NCI-H146 treated with DMSO at 0.1 percent for 48 hours (cell line): ENCODE results near the gene SHOC2.
A peak's percentile ranks its signal among the peaks of the same experiment; 100 is the strongest.
"Not testable (repeated sequence)": the region's sequence is repeated elsewhere in the genome, so short reads cannot be mapped to it uniquely, and the experiment has no call there.

Source experiments
- DNase-seq: peaks from one replicate; lab custom pipeline; 2025; ENCODE audit not compliant: unreplicated experiment; lab: John Stamatoyannopoulos, UW

The SHOC2 gene

DNA sequence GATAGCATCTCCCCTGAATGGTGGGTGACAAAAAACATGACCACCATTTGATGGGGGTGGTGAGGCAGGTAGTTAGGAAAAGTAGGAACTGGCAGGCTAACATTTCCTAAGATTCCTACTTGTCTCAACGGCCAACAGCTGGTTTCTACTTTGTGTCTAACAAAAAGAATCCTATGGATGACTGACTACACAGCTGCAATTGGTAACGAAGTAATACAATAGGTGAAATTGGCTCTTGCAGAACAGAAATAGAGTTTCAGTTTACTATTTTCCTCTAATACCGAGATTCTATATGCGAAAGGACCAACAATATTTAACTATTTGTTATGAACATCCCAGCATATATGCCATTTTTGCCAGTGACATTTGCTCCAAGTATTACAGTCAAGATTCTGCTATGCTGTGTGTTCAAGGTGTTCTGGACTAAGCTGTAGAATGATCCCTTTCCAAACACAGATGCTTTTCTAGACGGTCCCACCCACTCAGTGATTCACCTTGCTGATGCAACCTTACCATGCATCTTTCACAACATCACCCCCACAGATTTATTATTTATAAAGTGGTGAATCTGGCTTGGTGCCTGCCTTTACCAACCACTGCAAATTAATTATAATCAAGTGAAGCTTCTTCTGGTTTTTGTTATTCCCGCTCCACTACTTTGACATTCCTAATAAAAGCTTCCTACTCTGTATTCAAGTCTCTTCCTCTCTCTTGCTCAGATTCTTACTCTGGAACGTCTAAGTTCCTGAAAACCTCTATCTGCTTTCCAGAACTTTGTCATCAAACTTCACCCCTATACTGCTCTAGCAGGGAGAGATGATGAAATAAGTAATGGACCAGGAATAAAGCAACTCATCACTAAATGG is 17.2 kb upstream of the SHOC2 start:
- DNase-seq = no peak

DNA sequence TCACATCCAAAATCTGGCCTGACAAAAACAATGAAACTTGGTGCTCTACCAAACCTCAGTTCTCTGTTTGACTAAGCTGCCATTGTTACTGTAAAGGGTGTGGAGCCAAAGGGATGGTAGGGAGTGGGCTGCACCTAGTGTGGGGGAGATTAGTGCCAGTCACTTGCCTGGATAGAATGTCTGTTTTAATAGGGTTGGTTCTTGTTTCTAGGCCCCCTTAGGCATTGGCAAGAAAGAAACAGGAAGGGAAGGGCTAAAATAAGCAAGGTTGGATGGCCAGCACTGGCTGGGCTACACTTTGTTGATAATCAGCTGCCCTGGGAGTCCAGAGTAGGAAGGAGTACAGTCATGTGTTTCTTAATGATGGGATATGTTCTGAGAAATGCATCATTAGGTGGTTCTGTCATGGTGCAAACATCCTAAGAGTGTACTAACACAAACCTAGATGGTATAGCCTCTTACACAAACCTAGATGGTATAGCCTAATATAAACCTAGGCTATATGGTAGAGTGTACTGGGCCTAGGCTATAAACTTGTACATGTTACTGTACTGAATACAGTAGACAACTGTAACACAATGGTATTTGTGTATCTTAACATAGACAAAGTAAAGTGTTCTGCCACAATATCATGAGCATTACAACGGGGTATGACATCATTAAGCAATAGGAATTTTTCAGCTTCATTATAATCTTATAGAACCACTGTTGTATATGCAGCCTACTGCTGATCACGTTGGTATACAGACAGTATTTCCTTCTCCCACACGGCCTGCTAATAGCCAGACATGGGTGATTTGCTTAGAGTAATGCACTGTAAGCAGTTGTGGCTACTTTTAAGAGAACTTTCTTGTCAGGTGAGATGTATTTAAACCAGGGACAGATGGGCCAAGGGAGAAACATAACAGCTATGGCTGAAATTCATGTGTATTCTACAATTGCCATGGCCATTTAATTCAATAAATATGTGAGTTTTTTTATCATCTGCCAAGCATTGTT is 15.8 kb upstream of the SHOC2 start:
- DNase-seq = no peak

DNA sequence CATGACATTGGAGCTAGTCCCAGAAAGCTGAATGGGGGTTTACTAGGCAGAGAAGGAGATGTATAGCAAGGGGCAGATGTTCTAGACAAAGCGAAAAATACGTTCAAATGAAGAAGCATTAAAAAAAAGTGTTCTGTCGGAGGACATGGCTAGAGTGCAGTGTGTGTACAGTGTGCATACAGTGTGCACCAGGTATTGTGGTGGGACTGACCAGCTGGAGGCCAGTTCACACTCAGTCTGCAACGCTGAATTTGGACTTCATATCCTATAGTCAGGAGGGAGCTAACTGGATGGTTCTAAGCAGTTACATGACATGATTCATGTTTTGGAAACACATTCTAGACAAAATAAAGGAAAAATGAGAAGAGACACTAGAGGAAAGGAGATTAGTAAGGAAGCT is 9.3 kb upstream of the SHOC2 start:
- DNase-seq = no peak

DNA sequence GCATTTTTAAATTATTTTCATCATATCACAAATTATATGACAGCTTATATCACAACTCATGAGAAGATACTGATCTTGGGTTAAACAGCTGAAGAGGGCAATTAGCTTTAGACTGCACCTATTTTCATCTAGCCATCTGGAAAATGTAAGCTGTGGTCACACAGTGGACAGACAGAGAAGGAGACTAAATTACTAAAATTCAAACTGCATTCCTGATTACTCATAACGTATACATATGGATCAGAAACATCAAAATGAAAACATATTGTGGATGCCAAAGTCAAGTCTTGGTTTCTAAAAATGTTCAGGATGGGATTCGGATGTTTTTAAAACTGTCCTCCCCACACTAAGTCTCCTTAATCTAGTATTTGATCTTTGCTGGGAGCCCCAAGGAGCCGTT is 7.0 kb upstream of the SHOC2 start:
- no peak for DNase-seq

DNA sequence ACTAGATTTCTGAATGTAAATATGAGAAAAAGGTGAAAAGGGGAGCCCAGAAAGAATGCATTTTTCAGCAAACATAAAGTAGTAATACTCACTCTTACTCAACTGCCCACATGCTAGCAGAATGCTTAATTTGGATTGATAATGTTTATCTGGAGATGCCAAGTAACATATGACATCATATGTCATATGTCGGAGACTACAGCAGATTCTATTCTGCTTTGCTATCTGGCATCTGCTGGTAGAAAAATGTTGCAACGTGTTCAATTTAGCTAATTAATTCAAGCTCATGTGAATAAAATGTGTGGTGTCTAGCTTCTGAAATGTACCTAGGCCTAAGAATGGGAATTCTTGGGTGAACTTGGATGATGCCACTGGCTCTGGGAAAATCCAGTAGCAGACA is 5.0 kb upstream of the SHOC2 start:
- DNase-seq = no peak

DNA sequence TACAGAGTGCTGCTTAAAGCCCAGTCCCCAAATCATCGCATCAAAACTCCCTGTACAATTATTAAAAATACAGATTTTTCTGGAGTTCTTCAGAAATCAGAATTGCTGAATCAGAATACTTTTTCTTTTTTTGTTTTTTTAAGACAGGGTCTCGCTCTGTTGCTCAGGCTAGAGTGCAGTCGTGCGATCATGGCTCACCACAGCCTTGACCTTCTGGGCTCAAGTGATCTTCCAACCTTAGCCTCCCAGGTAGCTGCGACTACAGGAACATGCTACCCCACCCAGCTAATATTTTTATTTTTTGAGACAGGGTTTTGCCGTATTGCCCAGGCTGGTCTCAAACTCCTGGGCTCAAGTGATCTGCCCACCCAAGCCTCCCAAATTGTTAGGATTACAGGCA is 4.4 kb upstream of the SHOC2 start:
- DNase-seq = no peak

DNA sequence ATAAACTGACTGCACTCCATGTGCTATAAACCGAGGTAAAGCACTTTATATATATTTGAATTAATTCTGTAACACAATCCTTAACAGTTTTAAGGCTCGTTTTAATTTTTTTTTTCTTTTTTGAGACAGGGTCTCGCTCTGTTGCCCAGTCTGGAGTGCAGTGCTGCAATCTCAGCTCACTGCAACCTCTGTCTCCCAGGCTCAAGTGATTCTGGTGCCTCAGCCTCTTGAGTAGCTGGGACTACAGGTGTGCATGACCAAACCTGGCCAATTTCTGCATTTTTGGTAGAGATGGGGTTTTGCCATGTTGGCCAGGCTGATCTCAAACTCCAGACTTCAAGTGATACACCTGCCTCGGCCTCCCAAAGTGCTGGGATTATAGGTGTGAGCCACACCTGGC is 3.8 kb upstream of the SHOC2 start:
- DNase-seq = not testable (repeated sequence)

DNA sequence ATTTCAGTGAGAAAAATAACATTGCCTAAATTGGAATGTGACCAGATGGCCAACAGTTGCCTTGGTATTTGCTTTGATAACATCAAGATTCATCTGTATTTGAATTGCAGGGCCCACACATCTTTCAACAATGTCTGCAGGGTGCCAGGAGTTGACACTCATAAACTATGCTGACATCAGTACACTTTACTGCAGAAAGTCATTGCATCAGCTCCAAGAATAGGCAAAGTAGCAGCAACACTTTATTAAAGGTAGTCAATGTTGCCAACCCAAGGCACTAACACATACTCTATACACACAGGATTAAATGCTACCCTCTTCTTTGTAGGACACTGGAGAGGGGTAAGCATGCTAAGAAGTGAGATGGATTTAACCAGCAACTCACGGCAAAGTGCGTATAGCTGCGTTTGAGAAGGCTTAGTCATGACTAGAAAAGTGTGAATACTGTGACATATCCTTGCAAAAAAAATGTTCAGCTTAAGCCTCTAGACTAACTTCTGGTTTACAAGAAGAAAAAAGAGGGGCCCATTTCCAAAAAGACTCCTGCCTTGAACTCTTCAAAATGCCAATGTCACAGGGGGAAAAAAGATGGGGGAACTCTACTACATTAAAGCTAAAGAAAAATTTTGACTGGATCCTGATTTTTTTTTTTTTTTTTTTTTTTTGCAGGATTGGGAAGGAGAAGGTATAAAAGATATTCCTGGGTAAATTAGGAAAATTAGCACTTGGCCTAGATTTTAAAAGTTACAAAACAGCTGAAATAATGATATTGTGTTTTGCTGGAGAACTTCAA is 2.7 kb upstream of the SHOC2 start:
- DNase-seq = no peak

DNA sequence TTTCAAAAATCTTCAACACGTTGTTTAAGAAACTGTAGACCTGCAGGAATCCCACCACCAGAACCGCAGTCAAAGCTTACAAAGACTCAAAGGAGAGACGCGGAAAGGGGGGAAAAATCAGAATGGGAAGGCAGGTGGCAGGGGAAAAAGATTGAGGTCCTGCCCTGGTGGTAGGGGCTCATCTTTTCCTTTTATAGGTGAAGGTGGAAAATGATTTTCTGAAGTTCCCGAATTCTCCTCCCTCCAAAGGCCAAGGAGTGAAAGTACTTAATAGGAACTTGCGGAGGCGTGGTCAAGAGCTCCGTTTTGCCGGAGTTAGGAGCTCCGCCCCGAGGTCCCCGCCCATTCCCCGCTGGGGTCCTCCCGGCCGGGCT is 1.1 kb upstream of the SHOC2 start:
- peak; percentile 78 for DNase-seq

DNA sequence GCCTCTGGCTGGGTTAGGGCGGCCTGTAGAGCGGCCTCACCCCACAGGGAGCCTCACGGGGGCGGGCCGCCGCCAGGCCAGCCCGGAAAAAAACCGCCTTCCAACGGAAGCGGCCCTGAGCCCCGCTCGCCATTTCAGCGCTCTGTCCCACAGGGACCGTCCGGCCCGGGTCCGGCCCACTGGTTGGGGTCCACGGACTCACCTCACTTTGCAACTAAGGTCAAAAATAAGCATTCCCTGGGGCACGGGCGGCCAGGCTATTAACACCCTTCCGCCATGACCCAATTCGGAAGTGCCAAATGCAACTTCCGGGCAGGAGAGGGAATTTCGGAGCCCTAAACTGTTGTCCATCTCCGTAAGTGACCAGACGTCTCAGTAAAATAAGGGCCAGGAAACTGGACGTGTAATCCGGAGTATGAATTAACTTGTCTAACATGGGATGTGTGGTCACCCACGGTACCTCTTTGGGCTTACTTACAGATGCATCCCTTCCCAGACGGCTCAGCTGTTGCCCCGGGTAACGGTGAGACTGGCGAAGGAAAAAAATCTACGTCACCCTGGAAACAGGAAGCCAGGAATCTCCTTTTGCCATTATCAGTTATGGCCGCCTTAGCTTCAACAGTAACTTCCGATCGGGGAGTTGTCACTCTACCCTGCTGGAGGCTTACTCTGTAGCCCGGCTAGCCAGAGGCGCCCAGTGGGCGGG is 608 bp upstream of the SHOC2 start, which contains the start of gene BBIP1:
Gene BBIP1, minus strand, starts transcription at position 538 of the 706 bp plus-strand sequence. CDS start 1,023 bp downstream, outside the sequence.
- DNase-seq = peak; percentile 99

DNA sequence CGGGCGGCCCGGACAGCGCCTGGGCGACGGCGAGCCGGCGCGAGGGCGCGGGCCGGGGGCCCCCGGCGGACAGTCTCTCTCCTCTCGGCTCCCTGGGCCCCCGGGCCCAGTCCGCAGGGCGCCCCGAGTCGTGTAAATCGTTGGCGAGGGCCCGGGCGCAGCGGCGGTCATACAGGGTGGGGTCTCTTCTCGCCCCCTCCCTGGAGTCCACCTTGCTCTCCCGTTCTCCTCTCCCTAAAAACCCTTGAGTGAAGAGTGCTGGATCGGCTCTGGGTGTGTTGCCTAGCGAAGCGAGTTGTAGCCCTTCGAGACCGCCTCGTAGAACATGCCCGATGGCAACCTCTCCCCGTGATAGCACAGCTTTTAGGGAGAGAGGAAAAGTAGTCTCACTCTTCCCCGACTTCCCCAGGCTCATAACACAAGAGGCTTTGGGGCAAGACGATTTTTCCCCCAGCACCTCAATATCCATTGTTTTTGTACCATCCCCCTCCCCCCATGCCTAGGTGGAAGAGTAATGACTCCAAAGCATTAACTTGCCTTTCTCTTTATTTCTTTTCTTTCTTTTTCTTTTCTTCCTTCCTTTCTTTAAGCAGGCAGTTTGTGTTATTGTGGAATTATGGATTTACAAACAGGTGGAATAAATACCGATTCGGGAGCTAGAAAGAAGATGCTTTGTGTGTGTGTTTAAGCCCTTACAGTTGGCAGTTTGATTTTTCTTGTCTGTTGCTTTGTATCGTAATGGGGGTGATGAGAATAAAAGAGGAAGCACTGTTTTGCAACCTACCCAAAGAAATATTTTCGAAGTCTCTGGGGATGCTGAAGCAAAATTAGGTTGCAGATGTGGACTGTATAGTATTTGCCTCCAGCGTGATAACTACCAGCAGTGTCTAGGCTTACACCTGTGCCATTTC is 822 bp downstream of the SHOC2 start:
- peak; percentile 53 for DNase-seq

DNA sequence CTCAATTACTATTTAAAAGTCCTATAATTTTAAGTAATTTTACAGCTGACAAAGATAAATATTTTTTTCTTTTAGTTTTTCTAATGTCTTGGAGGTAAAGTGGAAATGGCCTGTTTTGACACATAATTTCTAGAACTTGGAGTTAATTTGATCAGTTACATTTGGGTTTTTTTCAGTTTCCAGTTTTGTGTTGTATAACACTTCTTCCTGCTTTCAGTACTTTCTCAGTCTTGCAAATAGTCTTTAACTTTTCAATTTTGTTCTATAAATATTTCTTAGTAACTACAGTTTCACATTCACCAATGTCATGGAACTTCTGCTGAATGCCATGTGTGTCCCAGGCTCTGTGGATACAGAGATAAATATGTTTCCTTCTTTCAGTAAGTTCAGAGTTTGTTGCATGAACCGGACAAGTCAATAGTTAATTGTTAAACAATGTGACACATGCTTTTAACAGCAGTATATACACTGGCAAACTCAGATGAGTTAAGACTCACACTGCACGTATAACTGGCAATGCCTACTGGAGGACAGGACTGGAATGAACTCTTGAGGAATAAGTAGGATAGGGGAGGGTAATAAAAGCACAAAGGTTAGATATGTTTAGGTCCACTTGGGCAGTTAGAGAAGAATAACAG is 4.6 kb downstream of the SHOC2 start:
- DNase-seq = no peak

DNA sequence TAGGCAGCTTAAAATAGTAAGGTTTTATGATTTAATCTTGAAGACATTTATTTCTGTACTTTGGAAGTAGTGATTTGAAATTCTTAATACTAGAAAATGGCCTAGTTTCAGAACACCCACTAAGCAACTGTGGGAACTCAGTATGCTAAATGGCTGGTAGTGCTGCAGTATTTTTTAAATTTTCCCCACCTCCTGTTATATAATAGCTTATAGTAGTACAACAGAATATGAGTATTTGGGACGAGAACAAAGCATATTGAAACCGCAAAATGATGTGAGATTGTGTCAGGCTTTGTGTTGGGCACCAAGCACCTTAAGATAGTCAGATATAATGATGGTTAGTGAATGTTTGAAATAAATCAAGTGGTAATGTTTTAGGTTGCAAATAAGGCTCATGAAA is 8.1 kb downstream of the SHOC2 start:
- no peak for DNase-seq

DNA sequence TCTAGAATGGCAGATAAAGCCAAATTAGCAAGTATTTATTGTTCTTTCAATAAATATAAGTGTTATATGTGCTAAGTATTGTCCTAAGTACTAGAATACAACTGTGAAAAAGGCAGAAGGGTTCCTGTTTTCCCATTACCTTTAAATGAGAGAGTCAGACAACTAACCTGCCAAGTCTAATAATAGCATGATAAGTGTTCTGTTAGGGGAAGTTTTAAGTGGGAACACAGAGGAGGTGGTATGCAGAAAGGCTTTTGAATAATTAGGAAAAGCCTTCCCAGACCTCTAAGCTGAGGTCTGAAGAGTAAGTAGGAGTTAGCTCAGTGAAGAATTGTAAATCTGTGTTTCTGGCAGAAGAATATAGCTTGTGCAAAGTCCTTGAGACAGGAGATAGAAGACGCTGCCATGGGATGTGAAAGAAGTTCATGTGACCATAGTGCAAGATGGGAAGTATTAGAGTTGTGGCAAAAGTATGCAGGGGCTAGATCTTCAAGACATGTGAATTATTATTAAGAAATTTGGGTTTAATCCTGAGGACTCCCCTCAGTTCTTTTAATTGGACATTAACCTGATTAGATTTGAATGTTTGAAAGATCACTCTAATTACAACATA is 12.5 kb downstream of the SHOC2 start:
- no peak for DNase-seq

DNA sequence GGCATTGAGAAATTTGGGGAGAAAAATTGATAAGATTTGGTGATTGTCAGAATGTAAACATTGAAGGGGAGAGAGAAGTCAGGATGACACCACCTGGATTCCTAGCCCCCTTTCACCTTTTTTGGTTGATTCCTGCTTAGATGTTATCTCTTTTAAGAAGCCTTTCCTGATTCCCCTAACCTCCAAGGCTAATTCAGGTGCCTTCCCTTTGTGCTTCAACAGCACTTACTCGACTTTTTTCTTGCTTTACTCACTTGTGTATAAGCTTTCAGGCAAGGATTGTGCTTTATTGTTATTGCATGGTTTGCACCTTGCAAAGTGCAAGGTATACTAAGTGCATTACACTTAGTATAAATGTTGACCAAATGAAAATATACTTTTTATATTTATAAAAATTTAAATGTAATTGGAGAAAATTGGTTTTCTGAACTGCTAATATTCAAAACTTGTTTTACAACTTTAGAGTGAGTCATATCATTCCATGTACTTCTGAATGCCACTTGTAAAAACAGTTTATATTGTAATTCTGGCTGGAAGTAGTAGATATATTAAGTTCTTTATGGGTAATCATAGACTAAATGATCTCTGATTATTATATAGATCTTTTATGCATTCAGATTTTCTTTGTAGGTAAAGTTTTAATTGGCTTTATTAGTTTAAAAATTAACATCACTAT is 13.2 kb downstream of the SHOC2 start:
- DNase-seq = no peak

DNA sequence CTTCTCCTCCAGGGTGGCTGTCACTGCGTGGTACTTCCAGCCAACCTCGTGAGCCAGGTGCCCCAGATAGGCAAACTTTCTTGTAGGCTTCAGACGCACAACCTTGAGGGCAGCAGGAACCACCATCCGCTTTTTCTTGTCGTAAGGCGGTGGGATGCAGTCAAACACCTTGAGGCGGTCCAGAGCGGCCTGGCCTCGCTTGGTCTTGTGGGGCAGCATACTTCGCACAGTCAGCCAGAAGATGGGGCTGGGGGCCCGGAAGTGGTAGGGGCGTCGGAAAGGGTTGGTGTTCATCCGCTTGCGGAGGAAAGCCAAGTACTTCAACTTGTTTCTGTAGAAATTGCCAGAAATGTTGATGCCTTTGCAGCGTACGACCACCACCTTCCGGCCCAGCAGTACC is 17.4 kb downstream of the SHOC2 start:
- no peak for DNase-seq

DNA sequence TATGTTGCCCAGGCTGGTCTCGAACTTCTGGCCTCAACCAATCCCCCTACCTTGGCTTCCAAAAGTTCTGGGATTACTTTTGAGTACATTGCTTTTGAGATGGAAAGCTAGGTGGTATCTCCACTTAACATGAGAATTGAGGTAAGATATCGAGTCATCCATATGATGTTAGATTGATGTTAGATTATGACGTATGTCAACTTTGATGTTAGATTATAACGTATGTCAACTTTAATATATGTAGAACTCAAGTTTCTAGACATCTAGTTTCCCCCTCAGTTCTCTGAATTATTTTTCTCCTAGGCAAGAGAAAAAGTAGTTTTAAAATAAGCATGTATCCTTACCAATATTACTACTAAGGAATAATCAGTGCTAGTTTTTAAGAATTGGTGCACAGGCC is 20.0 kb downstream of the SHOC2 start:
- DNase-seq = no peak
